GM23338 (cell line): ENCODE measurements around the gene PPP1CC. TPM values are rescaled to one million over a fixed set of nuclear protein-coding genes. Genes with fewer than 3 reads are reported as not detected.
"Not testable (repeated sequence)": the region's sequence is repeated elsewhere in the genome, so short reads cannot be mapped to it uniquely, and the experiment has no call there.

ENCODE experiments used
- ATAC-seq: fragments of 200-7000 bp; cut with Tn5 transposase; 3 replicates; pipeline ENCODE4 v1.9.1; 2020
- DNase-seq: peaks from one replicate; pipeline ENCODE4 v3.0.0-alpha.2; 2015; ENCODE audit warnings: low spot score
- H2AFZ ChIP-seq: fragments of 200-600 bp; sonication (generic); 2 replicates; pipeline ENCODE4 v1.8.0; 2016; ENCODE audit warnings: antibody characterized with exemption, mild to moderate bottlenecking, moderate library complexity
- H3F3A ChIP-seq: fragments of 200-600 bp; sonication (generic); replicated peaks from 2 replicates; pipeline ENCODE4 v1.8.0; 2017; ENCODE audit warnings: antibody characterized with exemption, mixed run types, low read depth
- H3K27ac ChIP-seq: fragments of 200-600 bp; sonication (generic); 2 replicates; pipeline ENCODE4 v1.6.1; 2016; ENCODE audit warnings: low read depth
- H3K27me3 ChIP-seq: fragments of 200-600 bp; sonication (generic); 2 replicates; pipeline ENCODE4 v1.8.0; 2016; ENCODE audit warnings: mild to moderate bottlenecking, mixed run types, moderate library complexity; ENCODE audit not compliant: insufficient read depth
- H3K36me3 ChIP-seq: fragments of 200-600 bp; sonication (generic); 2 replicates; pipeline ENCODE4 v1.8.0; 2016; ENCODE audit warnings: mild to moderate bottlenecking; ENCODE audit not compliant: insufficient read depth
- H3K4me1 ChIP-seq: fragments of 200-600 bp; sonication (generic); 2 replicates; pipeline ENCODE4 v1.8.0; 2016; ENCODE audit warnings: mild to moderate bottlenecking, moderate library complexity; ENCODE audit not compliant: insufficient read depth
- H3K4me2 ChIP-seq: fragments of 200-600 bp; sonication (generic); 2 replicates; pipeline ENCODE4 v1.7.1; 2017; ENCODE audit warnings: mixed run types
- H3K4me3 ChIP-seq: fragments of 200-600 bp; sonication (generic); 2 replicates; pipeline ENCODE4 v1.6.1; 2016; ENCODE audit warnings: mixed run types
- H3K79me2 ChIP-seq: fragments of 200-600 bp; sonication (generic); replicated peaks from 2 replicates; pipeline ENCODE4 v1.8.0; 2017; ENCODE audit warnings: mild to moderate bottlenecking; ENCODE audit not compliant: insufficient read depth
- H3K9me2 ChIP-seq: fragments of 200-600 bp; sonication (generic); 2 replicates; pipeline ENCODE4 v1.8.0; 2017; ENCODE audit not compliant: insufficient read depth
- H4K20me1 ChIP-seq: fragments of 200-600 bp; sonication (generic); replicated peaks from 2 replicates; pipeline ENCODE4 v1.8.0; 2017; ENCODE audit warnings: mild to moderate bottlenecking; ENCODE audit not compliant: insufficient read depth
- H3K27ac Mint-ChIP-seq: 2 replicates; pipeline ENCODE4 v1.8.0; 2020; ENCODE audit warnings: inconsistent platforms, mild to moderate bottlenecking, moderate library complexity, mixed read lengths
- H3K27me3 Mint-ChIP-seq: 3 replicates; pipeline ENCODE4 v1.8.0; 2022; ENCODE audit warnings: low read depth, mild to moderate bottlenecking, moderate library complexity, mixed read lengths, inconsistent platforms; ENCODE audit not compliant: insufficient read depth, poor library complexity
- H3K36me3 Mint-ChIP-seq: 3 replicates; pipeline ENCODE4 v1.8.0; 2021; ENCODE audit warnings: low read depth, mild to moderate bottlenecking, inconsistent platforms, moderate library complexity, mixed read lengths
- H3K4me1 Mint-ChIP-seq: 3 replicates; pipeline ENCODE4 v1.8.0; 2020; ENCODE audit warnings: mild to moderate bottlenecking, inconsistent platforms, mixed read lengths
- H3K4me3 Mint-ChIP-seq: 3 replicates; pipeline ENCODE4 v1.8.0; 2021; ENCODE audit warnings: moderate library complexity, mild to moderate bottlenecking, inconsistent platforms, mixed read lengths
- H3K9me3 Mint-ChIP-seq: 3 replicates; pipeline ENCODE4 v1.8.0; 2020; ENCODE audit warnings: moderate library complexity, mild to moderate bottlenecking, inconsistent platforms, mixed read lengths
- CTCF ChIP-seq, 2 experiments: fragments of 200-600 bp in 1 of 2; sonication (generic) in 1 of 2; conservative IDR thresholded peaks; 2 replicates each; pipeline versions ENCODE4 v1.5.1 to v1.6.1; 2016 to 2017; ENCODE audit warnings: antibody characterized with exemption in 2 of 2, low read depth in 2 of 2, mild to moderate bottlenecking in 2 of 2, moderate library complexity in 1 of 2
- ETS1 ChIP-seq: IDR thresholded peaks from 2 replicates; pipeline ENCODE4 v1.6.1; 2016; ENCODE audit warnings: antibody characterized with exemption
- EZH2phosphoT487 ChIP-seq: fragments of 200-600 bp; sonication (generic); IDR thresholded peaks from one replicate; pipeline ENCODE4 v1.8.1; 2018; ENCODE audit warnings: antibody characterized with exemption; ENCODE audit not compliant: unreplicated experiment
- JUNB ChIP-seq: IDR thresholded peaks from one replicate; pipeline ENCODE4 v1.6.1; 2016; ENCODE audit warnings: antibody characterized with exemption; ENCODE audit not compliant: unreplicated experiment
- REST ChIP-seq: IDR thresholded peaks from one replicate; pipeline ENCODE4 v1.6.1; 2018; ENCODE audit warnings: antibody characterized with exemption; ENCODE audit not compliant: unreplicated experiment
- ZNF331 ChIP-seq: fragments of 250-450 bp; sonication (Bioruptor Pico); IDR thresholded peaks from 2 replicates; pipeline ENCODE4 v1.5.0; 2020; ENCODE audit warnings: low read depth, mild to moderate bottlenecking, moderate library complexity
- polyA plus RNA-seq: library from polyadenylated mRNA; unstranded; fragments of >200 nt; fragmentation: Nextera tagmentation; extraction: Ambion mirVana; gene quantifications from 2 replicates; pipeline ENCODE4 v1.2.1, GENCODE V29; 2016
- total RNA-seq: library from RNA; depleted of rRNA; stranded (reverse); fragments of >200 nt; shearing (Covaris generic); gene quantifications from 2 replicates; pipeline ENCODE4 v1.2.3, GENCODE V29; 2014

PPP1CC gene
- total and polyA plus RNA-seq, 2 experiments from 2014 or later = 276 to 501 TPM

- TF ChIP-seq REST (no peak), JUNB (no peak), CTCF (conservative IDR thresholded peaks at IDR 0.05; ENCODE audit: low read depth in 2 of 2) (no peak)
Observed at GRCh38 chr12:110726028-110726427, 16.7 kb downstream of the PPP1CC start (continued).

GRCh38 chr12:110725267-110725666 lies 17.4 kb downstream of the PPP1CC start:
- Mint-ChIP-seq H3K36me3 (peaks cover 91% of the 10 kb centered on the region), H3K4me3 (no peak overlapping the region), H3K9me3 (no peaks in the 10 kb centered on the region), H3K27ac (no peak overlapping the region), H3K27me3 (peaks cover 3% of the 10 kb centered on the region), H3K4me1 (peaks cover 23% of the 10 kb centered on the region)
- Histone ChIP-seq H4K20me1 (peaks cover 77% of the 10 kb centered on the region), H3K79me2 (peaks cover 81% of the 10 kb centered on the region), H3K9me2 (no peaks in the 10 kb centered on the region), H3K4me3 (no peak overlapping the region), H3K36me3 (peaks cover 69% of the 10 kb centered on the region), H3K27me3 (no peaks in the 10 kb centered on the region), H2AFZ (no peak overlapping the region), H3K27ac (0 out of 2 replicates have a peak overlapping the region, but pooled peaks have one; percentile 34), H3K4me2 (no peak overlapping the region), H3F3A (0 out of 2 replicates have a peak, but pooled peaks cover 5% of the 10 kb centered on the region), H3K4me1 (peaks cover 15% of the 10 kb centered on the region)
- no peak for ATAC-seq
- TF ChIP-seq EZH2phosphoT487 (no peak), JUNB (no peak), ETS1 (no peak), ZNF331 (CRISPR knock-in tag) (no peak)
- DNase-seq = no peak

- Histone ChIP-seq H3K36me3 (peaks cover 73% of the 10 kb centered on the region), H4K20me1 (peaks cover 70% of the 10 kb centered on the region)
- peaks cover 18% of the 10 kb centered on the region for H3K4me1 Mint-ChIP-seq
Observed at GRCh38 chr12:110722892-110723291, 19.8 kb downstream of the PPP1CC start.

More at GRCh38 chr12:110722892-110723291, 19.8 kb downstream of the PPP1CC start:
- not testable (repeated sequence) for H3K9me2 ChIP-seq, H3F3A ChIP-seq, H3K27ac Mint-ChIP-seq, H3K27ac ChIP-seq, ATAC-seq, H2AFZ ChIP-seq, DNase-seq, H3K4me2 ChIP-seq, H3K4me3 Mint-ChIP-seq, H3K27me3 Mint-ChIP-seq, H3K9me3 Mint-ChIP-seq, H3K27me3 ChIP-seq, H3K4me3 ChIP-seq
- Histone ChIP-seq H3K4me1 (peaks cover 15% of the 10 kb centered on the region), H3K79me2 (peaks cover 57% of the 10 kb centered on the region)
- peaks cover 94% of the 10 kb centered on the region for H3K36me3 Mint-ChIP-seq
